Right renal pelvis (tissue), 4 donors: ENCODE results near the gene SARDH. TPM values are rescaled to one million over a fixed set of nuclear protein-coding genes. Genes with fewer than 3 reads are reported as not detected.

Experiments used
- DNase-seq, 4 donors: peaks; one replicate each; pipeline ENCODE4 v3.0.0-alpha.2; 2013; ENCODE audit warnings: low read depth in 4 of 4, low spot score in 3 of 4, missing footprints in 1 of 4
- polyA plus RNA-seq, 4 donors: library from polyadenylated mRNA; unstranded; fragments of 120-200 nt; gene quantifications; one replicate each; pipeline ENCODE4 v1.2.1, GENCODE V29; 2013; ENCODE audit not compliant: insufficient read length in 4 of 4

Gene SARDH
- polyA plus RNA-seq, 4 donors: 9.3 to 13.7 (median 10.7) TPM

GRCh38 chr9:133654736-133655657 is 83.2 kb downstream of the SARDH start:
- DNase-seq: no peak

GRCh38 chr9:133653638-133654037 is 84.5 kb downstream of the SARDH start:
- no peak for DNase-seq

GRCh38 chr9:133650026-133650425 is 88.1 kb downstream of the SARDH start:
- no peak for DNase-seq

- no peak for DNase-seq
Measured at GRCh38 chr9:133649194-133649593, 89.0 kb downstream of the SARDH start.

- no peak for DNase-seq
Measured at GRCh38 chr9:133647765-133648469, 90.2 kb downstream of the SARDH start.

- DNase-seq: no peak
Measured at GRCh38 chr9:133647148-133647547, 91.0 kb downstream of the SARDH start.

GRCh38 chr9:133645021-133645765 is 93.0 kb downstream of the SARDH start:
- DNase-seq: no peak

- no peak for DNase-seq
Measured at GRCh38 chr9:133643978-133644760, 94.0 kb downstream of the SARDH start.

GRCh38 chr9:133643362-133643755 is 94.8 kb downstream of the SARDH start:
- DNase-seq: no peak

GRCh38 chr9:133642708-133643361 is 95.3 kb downstream of the SARDH start:
- no peak for DNase-seq

GRCh38 chr9:133641861-133642595 is 96.1 kb downstream of the SARDH start:
- no peak for DNase-seq

GRCh38 chr9:133641396-133641655 is 96.8 kb downstream of the SARDH start:
- no peak for DNase-seq

GRCh38 chr9:133640580-133641395 is 97.4 kb downstream of the SARDH start:
- DNase-seq: no peak

GRCh38 chr9:133640160-133640559 is 98.0 kb downstream of the SARDH start:
- no peak for DNase-seq

GRCh38 chr9:133639613-133640012 is 98.5 kb downstream of the SARDH start:
- DNase-seq: no peak

- DNase-seq: no peak
Measured at GRCh38 chr9:133638711-133639110, 99.4 kb downstream of the SARDH start.

- no peak for DNase-seq
Measured at GRCh38 chr9:133638076-133638475, 100.1 kb downstream of the SARDH start.

- DNase-seq: no peak
Measured at GRCh38 chr9:133637451-133638055, 100.6 kb downstream of the SARDH start.
